H1 (cell line): ENCODE results near the gene YPEL5. TPM values are rescaled to one million over a fixed set of nuclear protein-coding genes. Genes with fewer than 3 reads are reported as not detected.
A peak's percentile ranks its signal among the peaks of the same experiment; 100 is the strongest.

Experiments used
- TAF1 ChIP-seq: IDR thresholded peaks from 2 replicates; pipeline ENCODE4 v1.6.1; 2011; ENCODE audit warnings: mild to moderate bottlenecking, low read depth, low read length
- polyA plus RNA-seq, 7 experiments: library from polyadenylated mRNA; depleted of rRNA in 3 of 7; stranded (reverse) in 5 of 7; unstranded in 2 of 7; fragments of >200 nt in 5 of 7; fragments of 200-250 nt in 2 of 7; gene quantifications; 1 replicate in 5 of 7; 2 replicates in 1 of 7; 4 replicates in 1 of 7; pipeline versions ENCODE4 v1.2.1 to v1.2.3, GENCODE V29; 2011 to 2013; ENCODE audit warnings: missing spikeins in 2 of 7, mixed read lengths in 2 of 7
- total RNA-seq: library from RNA; stranded (reverse); fragmentation: NEBNext Ultra II Directional; extraction: Animal tissue kit (Norgen Biotek cat#: 25700); gene quantifications from 2 replicates; pipeline ENCODE4 v1.2.1, GENCODE V29; 2021

YPEL5 gene
- total and polyA plus RNA-seq, 2 of the 8 experiments (the other 6 are each of a cell fraction or from before 2014, with no cell fraction given): 18.5 to 28.0 TPM

DNA sequence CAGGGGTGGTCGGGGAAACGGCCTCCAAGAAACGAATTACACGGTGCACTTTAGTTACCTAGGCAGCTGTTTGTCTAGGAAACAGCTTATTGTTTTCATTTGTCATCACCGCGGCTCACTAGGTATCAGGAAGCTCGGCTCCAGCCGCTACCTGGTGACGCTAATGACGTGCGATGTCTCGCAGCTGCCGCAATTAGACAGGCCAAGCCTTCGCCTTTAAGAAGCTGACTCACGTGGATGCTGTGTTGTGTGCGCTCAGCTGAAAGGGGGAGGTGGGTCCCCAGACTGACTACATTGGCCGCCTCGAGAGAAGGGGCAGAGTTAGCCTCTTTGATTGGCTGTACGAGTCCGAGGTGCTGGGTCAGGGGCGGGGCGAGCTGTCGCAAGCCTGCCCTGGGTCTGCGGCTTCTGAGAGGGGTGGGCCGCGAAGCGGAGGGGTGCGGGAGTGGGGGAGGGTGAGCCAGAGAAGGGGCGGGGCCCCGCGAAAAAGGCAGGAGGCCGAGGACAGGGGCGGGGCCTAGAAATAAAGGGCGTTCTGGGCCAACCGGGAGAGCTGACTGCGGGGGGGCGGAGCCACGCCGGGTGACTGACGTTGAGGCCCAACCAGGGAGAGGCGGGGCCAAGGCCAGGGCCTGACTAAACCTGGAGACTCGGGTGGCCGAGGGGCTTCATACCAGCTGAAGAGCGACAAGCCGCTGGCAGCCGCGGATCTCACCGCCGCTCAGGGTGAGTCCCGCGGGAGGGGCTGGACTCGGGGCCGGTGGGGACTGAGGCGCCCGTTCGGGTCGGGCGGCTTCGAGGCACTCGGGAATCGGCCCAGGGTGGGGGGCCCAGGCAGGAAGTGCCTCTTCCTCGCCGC lies at the start of gene YPEL5 (continued):
- TF ChIP-seq TAF1: peak; percentile 85
- TF ChIP-seq, all 59 proteins: peak for 19
